WTC11 (cell line): ENCODE data around the gene CCM2L. TPM values are rescaled to one million over a fixed set of nuclear protein-coding genes. Genes with fewer than 3 reads are reported as not detected.

Experiments used
- ATAC-seq: fragments of 200-7000 bp; cut with Tn5 transposase; 2 replicates; pipeline ENCODE4 v1.10.0; 2021; ENCODE audit warnings: mild to moderate bottlenecking, moderate library complexity
- CTCF ChIA-PET: fragments of 300-600 bp; sonication (Branson Sonifier 250); formaldehyde crosslinking; loops from one replicate; lab custom pipeline; 2021; ENCODE audit warnings: antibody characterized with exemption; lab: Charles Lee
- POLR2A ChIA-PET: fragments of 350-600 bp; sonication (Branson Sonifier 250); formaldehyde crosslinking; loops from one replicate; lab custom pipeline; 2021; ENCODE audit warnings: antibody characterized with exemption; lab: Charles Lee
- DNase-seq: peaks from one replicate; pipeline ENCODE4 v3.0.0; 2021; ENCODE audit warnings: low spot score
- H3K27ac Mint-ChIP-seq: 2 replicates; pipeline ENCODE4 v1.8.0; 2021; ENCODE audit warnings: mixed read lengths
- H3K27me3 Mint-ChIP-seq: 2 replicates; pipeline ENCODE4 v1.8.0; 2021; ENCODE audit warnings: low read depth, mild to moderate bottlenecking, moderate library complexity, mixed read lengths
- H3K36me3 Mint-ChIP-seq: 2 replicates; pipeline ENCODE4 v1.8.0; 2021; ENCODE audit warnings: mixed read lengths
- H3K4me1 Mint-ChIP-seq: 2 replicates; pipeline ENCODE4 v1.8.0; 2022; ENCODE audit warnings: mixed read lengths
- H3K4me3 Mint-ChIP-seq: 2 replicates; pipeline ENCODE4 v1.8.0; 2021; ENCODE audit warnings: mild to moderate bottlenecking, moderate library complexity, mixed read lengths
- H3K9me3 Mint-ChIP-seq: 2 replicates; pipeline ENCODE4 v1.8.0; 2021; ENCODE audit warnings: mixed read lengths
- EMX1 ChIP-seq: fragments of 250-450 bp; sonication (Bioruptor Pico); IDR thresholded peaks from 2 replicates; pipeline ENCODE4 v1.8.0; 2021; ENCODE audit warnings: mild to moderate bottlenecking
- FOXK1 ChIP-seq: sonication (generic); formaldehyde crosslinking; IDR thresholded peaks from 2 replicates; pipeline ENCODE4 v1.8.0; 2022; ENCODE audit warnings: mild to moderate bottlenecking, moderate library complexity, missing genetic modification reagents
- NFE2L1 ChIP-seq: sonication (generic); formaldehyde crosslinking; IDR thresholded peaks from 2 replicates; pipeline ENCODE4 v1.8.1; 2023; ENCODE audit warnings: missing genetic modification reagents
- NR1H2 ChIP-seq: sonication (generic); formaldehyde crosslinking; IDR thresholded peaks from 2 replicates; pipeline ENCODE4 v1.9.0; 2021; ENCODE audit warnings: mild to moderate bottlenecking, moderate library complexity, missing genetic modification reagents
- NR2C2 ChIP-seq: sonication (generic); formaldehyde crosslinking; IDR thresholded peaks from 2 replicates; pipeline ENCODE4 v1.8.0; 2022; ENCODE audit warnings: mild to moderate bottlenecking, missing genetic modification reagents
- RORB ChIP-seq: fragments of 250-450 bp; sonication (Bioruptor Pico); IDR thresholded peaks from 2 replicates; pipeline ENCODE4 v1.9.0; 2021; ENCODE audit warnings: mild to moderate bottlenecking
- SP1 ChIP-seq: sonication (generic); formaldehyde crosslinking; conservative IDR thresholded peaks from 2 replicates; pipeline ENCODE4 v1.8.1; 2022; ENCODE audit warnings: missing genetic modification reagents
- TP53 ChIP-seq: sonication (generic); formaldehyde crosslinking; IDR thresholded peaks from 2 replicates; pipeline ENCODE4 v1.8.1; 2023; ENCODE audit warnings: mild to moderate bottlenecking, missing genetic modification reagents
- ZBTB21 ChIP-seq: sonication (generic); formaldehyde crosslinking; IDR thresholded peaks from 2 replicates; pipeline ENCODE4 v1.8.1; 2023; ENCODE audit warnings: mild to moderate bottlenecking, missing genetic modification reagents, borderline replicate concordance
- ZNF121 ChIP-seq: sonication (generic); formaldehyde crosslinking; IDR thresholded peaks from 2 replicates; pipeline ENCODE4 v1.8.0; 2023; ENCODE audit warnings: missing genetic modification reagents
- ZNF416 ChIP-seq: fragments of 250-450 bp; sonication (Bioruptor Pico); IDR thresholded peaks from 2 replicates; pipeline ENCODE4 v1.9.0; 2021; ENCODE audit warnings: mild to moderate bottlenecking, inconsistent platforms
- total RNA-seq: library from RNA; stranded (reverse); gene quantifications from 3 replicates; pipeline ENCODE4 v1.2.3, GENCODE V29; 2021
- TF ChIP-seq, protein P1 (sequence below): sonication (generic); formaldehyde crosslinking; IDR thresholded peaks from 2 replicates; pipeline ENCODE4 v1.8.0; 2022; ENCODE audit warnings: missing genetic modification reagents
- TF ChIP-seq, protein P2 (sequence below): sonication (generic); formaldehyde crosslinking; IDR thresholded peaks from 2 replicates; pipeline ENCODE4 v1.8.1; 2023; ENCODE audit warnings: mild to moderate bottlenecking, moderate library complexity, missing genetic modification reagents
- TF ChIP-seq, protein P3 (sequence below): sonication (generic); formaldehyde crosslinking; IDR thresholded peaks from 2 replicates; pipeline ENCODE4 v1.8.0; 2022; ENCODE audit warnings: mild to moderate bottlenecking, missing genetic modification reagents
- TF ChIP-seq, protein P4 (sequence below): sonication (generic); formaldehyde crosslinking; IDR thresholded peaks from 2 replicates; pipeline ENCODE4 v1.8.0; 2022; ENCODE audit warnings: mild to moderate bottlenecking, missing genetic modification reagents
- TF ChIP-seq, protein P5 (sequence below): fragments of 200-600 bp; IDR thresholded peaks from 2 replicates; pipeline ENCODE4 v1.8.0; 2022; ENCODE audit warnings: antibody characterized with exemption
- TF ChIP-seq, protein P6 (sequence below): sonication (generic); formaldehyde crosslinking; IDR thresholded peaks from 2 replicates; pipeline ENCODE4 v1.8.0; 2023; ENCODE audit warnings: mild to moderate bottlenecking, missing genetic modification reagents

CCM2L gene
- total RNA-seq, 1 experiment from 2014 or later = 7.8 TPM

DNA sequence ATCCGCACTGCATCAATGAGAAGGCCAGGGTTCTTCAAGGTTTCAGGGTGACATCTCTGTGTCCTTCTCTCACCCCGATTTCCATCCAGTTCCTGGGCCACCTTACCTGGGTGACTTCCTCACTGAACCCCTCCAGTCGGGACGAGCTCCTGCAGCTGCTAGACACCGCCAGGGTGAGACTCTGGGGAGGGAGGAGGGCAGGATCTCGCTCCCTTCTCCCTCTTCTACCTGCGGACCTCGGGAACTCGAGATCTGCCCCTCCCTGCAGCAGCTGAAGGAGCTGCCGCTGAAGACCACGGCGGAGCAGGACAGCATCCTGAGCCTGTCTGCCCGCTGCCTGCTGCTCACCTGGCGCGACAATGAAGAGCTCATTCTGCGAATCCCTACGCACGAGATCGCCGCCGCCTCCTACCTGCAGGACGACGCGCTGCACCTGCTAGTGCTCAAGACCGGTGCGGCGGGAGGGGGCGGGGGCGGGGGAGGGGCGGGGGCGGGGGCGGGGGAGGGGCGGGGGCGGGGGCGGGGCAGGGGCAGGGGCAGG lies 7.5 kb downstream of the CCM2L start:
- DNase-seq = peak; percentile 93
- Mint-ChIP-seq H3K9me3 (no peaks in the 10 kb centered on the region), H3K27me3 (peaks cover 16% of the 10 kb centered on the region)
- TF ChIP-seq ZBTB21 (peak; percentile 72; the same call in 1 of the 2 replicates), ZNF121 (CRISPR knock-in tag) (peak; percentile 58), NR1H2 (no peak), FOXK1 (CRISPR knock-in tag) (0 out of 2 replicates have a peak, but pooled peaks have one; percentile 34), TP53 (CRISPR knock-in tag) (0 out of 2 replicates have a peak, but pooled peaks have one; percentile 58), SP1 (CRISPR knock-in tag) (0 out of 2 replicates have a peak, but pooled peaks have one; percentile 44)
- TF ChIP-seq, protein P1, sequence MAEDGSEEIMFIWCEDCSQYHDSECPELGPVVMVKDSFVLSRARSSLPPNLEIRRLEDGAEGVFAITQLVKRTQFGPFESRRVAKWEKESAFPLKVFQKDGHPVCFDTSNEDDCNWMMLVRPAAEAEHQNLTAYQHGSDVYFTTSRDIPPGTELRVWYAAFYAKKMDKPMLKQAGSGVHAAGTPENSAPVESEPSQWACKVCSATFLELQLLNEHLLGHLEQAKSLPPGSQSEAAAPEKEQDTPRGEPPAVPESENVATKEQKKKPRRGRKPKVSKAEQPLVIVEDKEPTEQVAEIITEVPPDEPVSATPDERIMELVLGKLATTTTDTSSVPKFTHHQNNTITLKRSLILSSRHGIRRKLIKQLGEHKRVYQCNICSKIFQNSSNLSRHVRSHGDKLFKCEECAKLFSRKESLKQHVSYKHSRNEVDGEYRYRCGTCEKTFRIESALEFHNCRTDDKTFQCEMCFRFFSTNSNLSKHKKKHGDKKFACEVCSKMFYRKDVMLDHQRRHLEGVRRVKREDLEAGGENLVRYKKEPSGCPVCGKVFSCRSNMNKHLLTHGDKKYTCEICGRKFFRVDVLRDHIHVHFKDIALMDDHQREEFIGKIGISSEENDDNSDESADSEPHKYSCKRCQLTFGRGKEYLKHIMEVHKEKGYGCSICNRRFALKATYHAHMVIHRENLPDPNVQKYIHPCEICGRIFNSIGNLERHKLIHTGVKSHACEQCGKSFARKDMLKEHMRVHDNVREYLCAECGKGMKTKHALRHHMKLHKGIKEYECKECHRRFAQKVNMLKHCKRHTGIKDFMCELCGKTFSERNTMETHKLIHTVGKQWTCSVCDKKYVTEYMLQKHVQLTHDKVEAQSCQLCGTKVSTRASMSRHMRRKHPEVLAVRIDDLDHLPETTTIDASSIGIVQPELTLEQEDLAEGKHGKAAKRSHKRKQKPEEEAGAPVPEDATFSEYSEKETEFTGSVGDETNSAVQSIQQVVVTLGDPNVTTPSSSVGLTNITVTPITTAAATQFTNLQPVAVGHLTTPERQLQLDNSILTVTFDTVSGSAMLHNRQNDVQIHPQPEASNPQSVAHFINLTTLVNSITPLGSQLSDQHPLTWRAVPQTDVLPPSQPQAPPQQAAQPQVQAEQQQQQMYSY (CRISPR knock-in tag) = no peak
- TF ChIP-seq, protein P2, sequence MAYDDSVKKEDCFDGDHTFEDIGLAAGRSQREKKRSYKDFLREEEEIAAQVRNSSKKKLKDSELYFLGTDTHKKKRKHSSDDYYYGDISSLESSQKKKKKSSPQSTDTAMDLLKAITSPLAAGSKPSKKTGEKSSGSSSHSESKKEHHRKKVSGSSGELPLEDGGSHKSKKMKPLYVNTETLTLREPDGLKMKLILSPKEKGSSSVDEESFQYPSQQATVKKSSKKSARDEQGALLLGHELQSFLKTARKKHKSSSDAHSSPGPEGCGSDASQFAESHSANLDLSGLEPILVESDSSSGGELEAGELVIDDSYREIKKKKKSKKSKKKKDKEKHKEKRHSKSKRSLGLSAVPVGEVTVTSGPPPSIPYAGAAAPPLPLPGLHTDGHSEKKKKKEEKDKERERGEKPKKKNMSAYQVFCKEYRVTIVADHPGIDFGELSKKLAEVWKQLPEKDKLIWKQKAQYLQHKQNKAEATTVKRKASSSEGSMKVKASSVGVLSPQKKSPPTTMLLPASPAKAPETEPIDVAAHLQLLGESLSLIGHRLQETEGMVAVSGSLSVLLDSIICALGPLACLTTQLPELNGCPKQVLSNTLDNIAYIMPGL = no peak; the same call in 1 of the 2 replicates
- TF ChIP-seq, protein P3, sequence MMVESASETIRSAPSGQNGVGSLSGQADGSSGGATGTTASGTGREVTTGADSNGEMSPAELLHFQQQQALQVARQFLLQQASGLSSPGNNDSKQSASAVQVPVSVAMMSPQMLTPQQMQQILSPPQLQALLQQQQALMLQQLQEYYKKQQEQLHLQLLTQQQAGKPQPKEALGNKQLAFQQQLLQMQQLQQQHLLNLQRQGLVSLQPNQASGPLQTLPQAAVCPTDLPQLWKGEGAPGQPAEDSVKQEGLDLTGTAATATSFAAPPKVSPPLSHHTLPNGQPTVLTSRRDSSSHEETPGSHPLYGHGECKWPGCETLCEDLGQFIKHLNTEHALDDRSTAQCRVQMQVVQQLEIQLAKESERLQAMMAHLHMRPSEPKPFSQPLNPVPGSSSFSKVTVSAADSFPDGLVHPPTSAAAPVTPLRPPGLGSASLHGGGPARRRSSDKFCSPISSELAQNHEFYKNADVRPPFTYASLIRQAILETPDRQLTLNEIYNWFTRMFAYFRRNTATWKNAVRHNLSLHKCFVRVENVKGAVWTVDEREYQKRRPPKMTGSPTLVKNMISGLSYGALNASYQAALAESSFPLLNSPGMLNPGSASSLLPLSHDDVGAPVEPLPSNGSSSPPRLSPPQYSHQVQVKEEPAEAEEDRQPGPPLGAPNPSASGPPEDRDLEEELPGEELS (CRISPR knock-in tag) = peak; percentile 38; the same call in 1 of the 2 replicates
- TF ChIP-seq, protein P4, sequence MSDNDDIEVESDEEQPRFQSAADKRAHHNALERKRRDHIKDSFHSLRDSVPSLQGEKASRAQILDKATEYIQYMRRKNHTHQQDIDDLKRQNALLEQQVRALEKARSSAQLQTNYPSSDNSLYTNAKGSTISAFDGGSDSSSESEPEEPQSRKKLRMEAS (CRISPR knock-in tag) = peak; percentile 50; the same call in 1 of the 2 replicates
- TF ChIP-seq, protein P5, sequence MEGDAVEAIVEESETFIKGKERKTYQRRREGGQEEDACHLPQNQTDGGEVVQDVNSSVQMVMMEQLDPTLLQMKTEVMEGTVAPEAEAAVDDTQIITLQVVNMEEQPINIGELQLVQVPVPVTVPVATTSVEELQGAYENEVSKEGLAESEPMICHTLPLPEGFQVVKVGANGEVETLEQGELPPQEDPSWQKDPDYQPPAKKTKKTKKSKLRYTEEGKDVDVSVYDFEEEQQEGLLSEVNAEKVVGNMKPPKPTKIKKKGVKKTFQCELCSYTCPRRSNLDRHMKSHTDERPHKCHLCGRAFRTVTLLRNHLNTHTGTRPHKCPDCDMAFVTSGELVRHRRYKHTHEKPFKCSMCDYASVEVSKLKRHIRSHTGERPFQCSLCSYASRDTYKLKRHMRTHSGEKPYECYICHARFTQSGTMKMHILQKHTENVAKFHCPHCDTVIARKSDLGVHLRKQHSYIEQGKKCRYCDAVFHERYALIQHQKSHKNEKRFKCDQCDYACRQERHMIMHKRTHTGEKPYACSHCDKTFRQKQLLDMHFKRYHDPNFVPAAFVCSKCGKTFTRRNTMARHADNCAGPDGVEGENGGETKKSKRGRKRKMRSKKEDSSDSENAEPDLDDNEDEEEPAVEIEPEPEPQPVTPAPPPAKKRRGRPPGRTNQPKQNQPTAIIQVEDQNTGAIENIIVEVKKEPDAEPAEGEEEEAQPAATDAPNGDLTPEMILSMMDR = peak; percentile 38; the same call in 1 of the 2 replicates
- TF ChIP-seq, all 79 proteins: peak for 8
- Mint-ChIP-seq H3K36me3 (0 out of 2 replicates have a peak, but pooled peaks cover 3% of the 10 kb centered on the region), H3K4me3 (peak overlapping the region; percentile 89), H3K27ac (peak overlapping the region; percentile 83), H3K4me1 (peaks cover 35% of the 10 kb centered on the region)
- ChIA-PET CTCF (interaction anchor here (0.6 to 2.6 kb wide), 58 partner anchors 8 to 1658 kb away, joined by 3 to 51 read pairs (median 4); partner anchors contain the start of genes HCK, PDRG1, TM9SF4 and XKR7), POLR2A (interaction anchor here (0.6 to 1.2 kb wide), 7 partner anchors 10 to 340 kb away, joined by 3 to 8 read pairs (median 4); partner anchors contain the start of genes ASXL1 and PDRG1)
- ATAC-seq = peak; percentile 67

DNA sequence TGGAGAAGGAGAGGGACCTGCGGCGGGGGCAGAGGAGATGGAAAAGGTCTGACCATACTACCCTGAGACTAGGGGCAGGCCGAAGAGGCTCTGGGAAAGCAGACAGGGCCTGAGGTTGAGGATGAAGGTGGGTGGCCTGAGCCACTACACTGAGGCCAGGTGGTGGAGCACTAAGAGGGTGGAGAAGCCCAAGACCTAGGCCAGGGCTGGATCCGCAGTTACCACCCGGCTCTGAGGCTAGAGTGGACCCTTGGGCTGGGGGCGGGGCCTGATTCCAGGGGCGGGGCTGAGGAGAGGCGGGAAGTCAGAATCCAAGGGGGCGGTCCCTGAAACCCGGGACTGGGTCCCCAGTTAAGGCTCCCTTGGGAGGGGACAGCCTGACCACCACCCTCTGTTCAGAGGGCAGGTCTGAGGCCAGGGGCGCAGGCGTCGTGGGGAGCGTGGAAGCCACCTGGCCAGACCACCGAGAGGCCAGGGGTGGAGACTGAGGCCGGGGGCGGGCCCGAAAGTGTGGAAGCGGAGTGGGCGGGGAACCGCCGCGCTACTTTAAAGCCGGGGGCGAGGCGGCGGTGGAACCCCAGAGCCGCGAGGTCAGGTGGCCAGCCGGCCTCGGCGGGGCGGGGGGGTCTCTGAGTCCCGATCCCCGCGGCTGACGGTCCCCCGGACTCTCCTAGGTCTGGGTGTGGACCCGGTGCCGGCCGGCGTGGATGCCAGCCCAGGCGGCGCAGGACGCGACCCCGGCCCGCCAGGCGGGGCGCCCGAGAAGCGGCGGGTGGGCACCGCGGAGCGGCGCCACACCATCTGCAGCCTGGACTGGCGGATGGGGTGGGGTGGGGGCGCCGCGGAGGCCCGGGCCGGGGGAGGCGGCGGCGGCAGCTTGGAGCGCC lies 8.3 kb downstream of the CCM2L start:
- Mint-ChIP-seq H3K4me3 (peak overlapping the region; percentile 89), H3K27me3 (peaks cover 16% of the 10 kb centered on the region), H3K27ac (peak overlapping the region; percentile 96), H3K9me3 (no peaks in the 10 kb centered on the region), H3K36me3 (0 out of 2 replicates have a peak, but pooled peaks cover 3% of the 10 kb centered on the region), H3K4me1 (peaks cover 34% of the 10 kb centered on the region)
- DNase-seq = peak; percentile 96
- peak; percentile 85 for ATAC-seq
- CTCF ChIA-PET = interaction anchor here (0.7 to 2.7 kb wide), 57 partner anchors 8 to 422 kb away, joined by 3 to 51 read pairs (median 5); partner anchors contain the start of genes HCK, PDRG1, TM9SF4 and XKR7
- POLR2A ChIA-PET = interaction anchor here (1.0 to 1.2 kb wide), 6 partner anchors 10 to 195 kb away, joined by 3 to 8 read pairs (median 4); partner anchors contain the start of gene PDRG1
- TF ChIP-seq EMX1 (CRISPR knock-in tag) = no peak
- no peak for TF ChIP-seq NR2C2
- TF ChIP-seq, protein P6, sequence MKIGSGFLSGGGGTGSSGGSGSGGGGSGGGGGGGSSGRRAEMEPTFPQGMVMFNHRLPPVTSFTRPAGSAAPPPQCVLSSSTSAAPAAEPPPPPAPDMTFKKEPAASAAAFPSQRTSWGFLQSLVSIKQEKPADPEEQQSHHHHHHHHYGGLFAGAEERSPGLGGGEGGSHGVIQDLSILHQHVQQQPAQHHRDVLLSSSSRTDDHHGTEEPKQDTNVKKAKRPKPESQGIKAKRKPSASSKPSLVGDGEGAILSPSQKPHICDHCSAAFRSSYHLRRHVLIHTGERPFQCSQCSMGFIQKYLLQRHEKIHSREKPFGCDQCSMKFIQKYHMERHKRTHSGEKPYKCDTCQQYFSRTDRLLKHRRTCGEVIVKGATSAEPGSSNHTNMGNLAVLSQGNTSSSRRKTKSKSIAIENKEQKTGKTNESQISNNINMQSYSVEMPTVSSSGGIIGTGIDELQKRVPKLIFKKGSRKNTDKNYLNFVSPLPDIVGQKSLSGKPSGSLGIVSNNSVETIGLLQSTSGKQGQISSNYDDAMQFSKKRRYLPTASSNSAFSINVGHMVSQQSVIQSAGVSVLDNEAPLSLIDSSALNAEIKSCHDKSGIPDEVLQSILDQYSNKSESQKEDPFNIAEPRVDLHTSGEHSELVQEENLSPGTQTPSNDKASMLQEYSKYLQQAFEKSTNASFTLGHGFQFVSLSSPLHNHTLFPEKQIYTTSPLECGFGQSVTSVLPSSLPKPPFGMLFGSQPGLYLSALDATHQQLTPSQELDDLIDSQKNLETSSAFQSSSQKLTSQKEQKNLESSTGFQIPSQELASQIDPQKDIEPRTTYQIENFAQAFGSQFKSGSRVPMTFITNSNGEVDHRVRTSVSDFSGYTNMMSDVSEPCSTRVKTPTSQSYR (CRISPR knock-in tag) = no peak
- no peak for TF ChIP-seq RORB
- no peak for TF ChIP-seq NFE2L1
- TF ChIP-seq ZBTB21 = no peak
- TF ChIP-seq ZNF416 (CRISPR knock-in tag) = no peak
